Stimulated activated CD4-positive, alpha-beta T cell treated with anti-CD3 and anti-CD28 coated beads, Interleukin-4, amount 100 ng/mL, for 24 hours (primary cell): ENCODE results near the gene ATP11C.

Source experiments
- DNase-seq: peaks from one replicate; pipeline ENCODE4 v3.0.0-alpha.2; 2020

ATP11C gene

GRCh38 chrX:139802048-139802447 is 130.8 kb downstream of the ATP11C start:
- DNase-seq, result no peak

- no peak for DNase-seq
Observed at GRCh38 chrX:139801397-139801813, 131.4 kb downstream of the ATP11C start.

- no peak for DNase-seq
Observed at GRCh38 chrX:139798701-139799100, 134.2 kb downstream of the ATP11C start.

GRCh38 chrX:139795196-139795595 is 137.7 kb downstream of the ATP11C start:
- no peak for DNase-seq

GRCh38 chrX:139787601-139788000 is 145.3 kb downstream of the ATP11C start:
- DNase-seq, result no peak

- no peak for DNase-seq
Observed at GRCh38 chrX:139784807-139785206, 148.0 kb downstream of the ATP11C start.

- no peak for DNase-seq
Observed at GRCh38 chrX:139783959-139784358, 148.9 kb downstream of the ATP11C start.

- DNase-seq, result no peak
Observed at GRCh38 chrX:139783030-139783429, 149.8 kb downstream of the ATP11C start.

- no peak for DNase-seq
Observed at GRCh38 chrX:139776599-139776998, 156.3 kb downstream of the ATP11C start.

GRCh38 chrX:139770366-139770765 is 162.5 kb downstream of the ATP11C start:
- no peak for DNase-seq

GRCh38 chrX:139766545-139766983 is 166.3 kb downstream of the ATP11C start:
- DNase-seq, result no peak

GRCh38 chrX:139762400-139763183 is 170.3 kb downstream of the ATP11C start:
- no peak for DNase-seq

- no peak for DNase-seq
Observed at GRCh38 chrX:139759637-139760036, 173.2 kb downstream of the ATP11C start.

GRCh38 chrX:139758809-139759208 is 174.0 kb downstream of the ATP11C start:
- DNase-seq, result no peak

- no peak for DNase-seq
Observed at GRCh38 chrX:139758250-139758649, 174.6 kb downstream of the ATP11C start.

GRCh38 chrX:139751053-139751452 is 181.8 kb downstream of the ATP11C start:
- no peak for DNase-seq

GRCh38 chrX:139750390-139750789 is 182.5 kb downstream of the ATP11C start:
- DNase-seq, result no peak

GRCh38 chrX:139739138-139739537 is 193.7 kb downstream of the ATP11C start:
- peak; percentile 13 for DNase-seq

GRCh38 chrX:139738581-139738980 is 194.3 kb downstream of the ATP11C start:
- no peak for DNase-seq

- DNase-seq, result no peak
Observed at GRCh38 chrX:139736151-139736550, 196.7 kb downstream of the ATP11C start.

- DNase-seq, result no peak
Observed at GRCh38 chrX:139734996-139735395, 197.9 kb downstream of the ATP11C start.

GRCh38 chrX:139725720-139726119 is 207.1 kb downstream of the ATP11C start:
- DNase-seq, result no peak

- DNase-seq, result no peak
Observed at GRCh38 chrX:139724626-139725025, 208.2 kb downstream of the ATP11C start.

- no peak for DNase-seq
Observed at GRCh38 chrX:139720979-139721378, 211.9 kb downstream of the ATP11C start.

GRCh38 chrX:139720136-139720535 is 212.7 kb downstream of the ATP11C start:
- no peak for DNase-seq
